Measurements from ENCODE around the gene FSTL4. TPM values are rescaled to one million over a fixed set of nuclear protein-coding genes. Genes with fewer than 3 reads are reported as not detected.
A peak's percentile ranks its signal among the peaks of the same experiment; 100 is the strongest.

FSTL4 gene
- total and polyA plus RNA-seq, 4 donors, result 0.42 TPM; not detected in 3

GRCh38 chr5:133336969-133337410, 275.4 kb downstream of the FSTL4 start:
- H3K36me3 ChIP-seq (ENCODE audit: control insufficient read depth in 1 of 2, insufficient read depth in 2 of 2, low read length in 1 of 2), result no peaks in the 10 kb centered on the region
- no peak overlapping the region for H3K4me3 ChIP-seq (ENCODE audit: low read length in 2 of 2)
- 96% methylated on average over 12 of the region's 12 CpGs for WGBS, 2 donors
- H3K27me3 ChIP-seq (ENCODE audit: control insufficient read depth in 1 of 2, insufficient read depth in 2 of 2, low read length in 1 of 2), result no peaks in the 10 kb centered on the region
- intact Hi-C loops (cut with DNase I), result no loop called here
- no peak overlapping the region for H3K27ac ChIP-seq (ENCODE audit: low read depth in 1 of 2, low read length in 2 of 2)
- no peak for ATAC-seq (ENCODE audit: low FRiP score)
- H3K9me3 ChIP-seq (ENCODE audit: control insufficient read depth, low read length), result no peaks in the 10 kb centered on the region
- H3K4me1 ChIP-seq (ENCODE audit: control insufficient read depth in 1 of 2, insufficient read depth in 2 of 2, low read length in 2 of 2), result no peaks in the 10 kb centered on the region
- peak in 1 of 2 donors; percentile 24 for DNase-seq

DNA sequence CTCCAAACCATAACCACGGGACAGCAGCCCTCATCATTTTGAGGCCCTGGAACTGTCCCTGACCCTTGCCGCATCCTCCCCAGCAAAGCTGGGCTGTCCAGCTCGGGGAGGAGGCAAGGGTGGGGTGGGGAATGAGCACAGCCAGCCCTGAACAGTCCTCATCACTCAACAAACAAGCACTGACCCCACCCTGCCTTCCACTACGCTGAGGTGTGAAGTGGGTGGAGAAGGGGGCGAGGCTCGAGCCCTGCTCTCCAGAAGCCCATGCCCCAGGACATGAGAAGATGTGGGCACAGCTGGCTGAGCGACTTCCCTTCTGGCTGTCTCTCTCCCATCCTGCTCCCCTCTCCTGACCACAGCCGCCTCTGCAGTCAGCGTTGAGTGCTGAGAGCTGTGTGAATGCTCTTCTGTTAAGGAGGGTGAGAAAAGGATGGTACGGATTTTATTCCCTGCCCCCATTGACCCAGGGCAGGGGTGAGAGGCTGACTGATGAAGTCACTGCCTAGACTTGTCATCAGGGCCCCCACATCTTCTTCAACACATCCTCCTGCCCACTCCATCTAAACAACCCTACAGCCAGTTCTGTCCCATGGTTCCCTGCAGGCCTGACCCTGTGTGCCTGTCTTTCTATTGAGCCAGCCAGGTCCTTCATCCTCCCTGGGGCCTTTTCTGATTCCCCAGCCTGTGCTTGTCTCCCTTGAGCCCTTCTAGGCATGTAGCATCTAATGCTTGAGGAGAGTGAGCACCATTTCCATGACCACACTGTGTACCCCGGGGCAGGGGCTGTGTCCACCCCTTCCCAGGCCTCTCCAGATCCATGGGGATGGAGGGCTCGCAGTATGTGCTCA, 276.0 kb downstream of the FSTL4 start:
- peaks cover 0 to 1% of the 10 kb centered on the region in 2 donors for H3K27me3 ChIP-seq (ENCODE audit: control insufficient read depth in 1 of 2, insufficient read depth in 2 of 2, low read length in 1 of 2)
- no peak overlapping the region for H3K4me3 ChIP-seq (ENCODE audit: low read length in 2 of 2)
- WGBS, 2 donors, result 88 to 91% methylated on average over 12 of the region's 12 CpGs
- no peak for ATAC-seq (ENCODE audit: low FRiP score)
- H3K9me3 ChIP-seq (ENCODE audit: control insufficient read depth, low read length), result no peaks in the 10 kb centered on the region
- peak in 1 of 2 donors; percentile 51 for DNase-seq
- H3K36me3 ChIP-seq (ENCODE audit: control insufficient read depth in 1 of 2, insufficient read depth in 2 of 2, low read length in 1 of 2), result no peaks in the 10 kb centered on the region
- H3K4me1 ChIP-seq (ENCODE audit: control insufficient read depth in 1 of 2, insufficient read depth in 2 of 2, low read length in 2 of 2), result no peaks in the 10 kb centered on the region
- H3K27ac ChIP-seq (ENCODE audit: low read depth in 1 of 2, low read length in 2 of 2), result no peak overlapping the region
- intact Hi-C loops (cut with DNase I), result no loop called here

- intact Hi-C loops (cut with DNase I), result no loop called here
- 95 to 97% methylated on average over 14 of the region's 14 CpGs for WGBS, 2 donors
- Histone ChIP-seq H3K9me3 (ENCODE audit: control insufficient read depth, low read length) (no peaks in the 10 kb centered on the region), H3K4me1 (ENCODE audit: control insufficient read depth in 1 of 2, insufficient read depth in 2 of 2, low read length in 2 of 2) (no peaks in the 10 kb centered on the region), H3K27me3 (ENCODE audit: control insufficient read depth in 1 of 2, insufficient read depth in 2 of 2, low read length in 1 of 2) (peaks cover 0 to 1% of the 10 kb centered on the region in 2 donors), H3K4me3 (ENCODE audit: low read length in 2 of 2) (no peak overlapping the region), H3K36me3 (ENCODE audit: control insufficient read depth in 1 of 2, insufficient read depth in 2 of 2, low read length in 1 of 2) (no peaks in the 10 kb centered on the region), H3K27ac (ENCODE audit: low read depth in 1 of 2, low read length in 2 of 2) (no peak overlapping the region)
- DNase-seq (peak in 1 of 2 donors; percentile 27), ATAC-seq (ENCODE audit: low FRiP score) (no peak)
Observed at GRCh38 chr5:133334796-133335639, 277.3 kb downstream of the FSTL4 start.

DNA sequence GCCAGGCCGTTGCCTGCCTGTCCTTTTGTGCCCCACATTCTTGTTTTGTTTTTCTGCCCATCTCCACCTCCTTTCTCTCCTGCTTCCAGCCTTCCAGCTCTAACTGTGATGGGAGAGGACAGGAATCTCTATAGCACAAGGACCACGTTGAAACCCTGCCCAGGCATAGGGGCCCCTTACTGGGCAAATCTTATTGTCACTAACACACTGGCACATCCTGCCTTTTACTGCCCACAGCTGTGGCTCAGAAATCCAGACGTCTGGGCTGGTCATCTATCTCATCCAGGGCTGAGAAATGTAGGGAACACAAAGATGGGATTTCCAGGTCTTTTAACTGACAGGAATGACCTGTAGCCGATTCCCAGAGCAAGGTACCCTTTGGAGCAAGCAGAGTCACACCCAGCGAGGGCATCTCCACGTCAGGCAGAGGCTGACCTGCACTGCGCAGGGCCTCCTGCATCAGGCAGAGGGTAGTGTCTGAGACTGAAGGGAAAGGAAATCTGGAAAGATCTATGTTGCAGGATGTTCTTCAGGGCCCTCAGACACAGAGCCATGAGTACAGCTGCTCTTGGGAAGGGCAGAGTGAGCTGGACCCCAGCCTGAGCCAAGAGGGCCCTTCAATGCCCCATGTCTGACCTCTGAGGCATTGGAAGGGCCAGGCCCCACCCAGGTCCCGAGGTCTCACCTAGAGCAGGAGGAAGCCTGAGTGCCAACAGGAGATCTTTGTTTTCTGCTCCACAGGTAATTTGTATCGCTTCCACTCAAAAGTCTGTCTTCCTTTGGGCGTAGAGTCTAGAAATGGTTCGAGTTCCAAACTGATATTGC, 278.8 kb downstream of the FSTL4 start:
- Histone ChIP-seq H3K9me3 (ENCODE audit: control insufficient read depth, low read length) (no peaks in the 10 kb centered on the region), H3K36me3 (ENCODE audit: control insufficient read depth in 1 of 2, insufficient read depth in 2 of 2, low read length in 1 of 2) (no peaks in the 10 kb centered on the region), H3K4me3 (ENCODE audit: low read length in 2 of 2) (no peak overlapping the region), H3K27me3 (ENCODE audit: control insufficient read depth in 1 of 2, insufficient read depth in 2 of 2, low read length in 1 of 2) (peaks cover 0 to 1% of the 10 kb centered on the region in 2 donors), H3K27ac (ENCODE audit: low read depth in 1 of 2, low read length in 2 of 2) (no peak overlapping the region), H3K4me1 (ENCODE audit: control insufficient read depth in 1 of 2, insufficient read depth in 2 of 2, low read length in 2 of 2) (no peaks in the 10 kb centered on the region)
- intact Hi-C loops (cut with DNase I), result no loop called here
- ATAC-seq (ENCODE audit: low FRiP score) (no peak), DNase-seq (peak in 1 of 2 donors; percentile 59)
- 85% methylated on average over 11 of the region's 11 CpGs for WGBS, 2 donors

- Histone ChIP-seq H3K27ac (ENCODE audit: low read depth in 1 of 2, low read length in 2 of 2) (no peak overlapping the region), H3K9me3 (ENCODE audit: control insufficient read depth, low read length) (no peaks in the 10 kb centered on the region), H3K36me3 (ENCODE audit: control insufficient read depth in 1 of 2, insufficient read depth in 2 of 2, low read length in 1 of 2) (no peaks in the 10 kb centered on the region), H3K4me3 (ENCODE audit: low read length in 2 of 2) (no peak overlapping the region), H3K4me1 (ENCODE audit: control insufficient read depth in 1 of 2, insufficient read depth in 2 of 2, low read length in 2 of 2) (no peaks in the 10 kb centered on the region), H3K27me3 (ENCODE audit: control insufficient read depth in 1 of 2, insufficient read depth in 2 of 2, low read length in 1 of 2) (peaks cover 0 to 1% of the 10 kb centered on the region in 2 donors)
- intact Hi-C loops (cut with DNase I), result no loop called here
- 90 to 94% methylated on average over 5 of the region's 5 CpGs for whole genome bisulfite sequencing, 2 donors
- DNase-seq, result no peak
- no peak for ATAC-seq (ENCODE audit: low FRiP score)
Observed at GRCh38 chr5:133332439-133333024, 279.8 kb downstream of the FSTL4 start.

GRCh38 chr5:133331941-133332340, 280.4 kb downstream of the FSTL4 start:
- Histone ChIP-seq H3K36me3 (ENCODE audit: control insufficient read depth in 1 of 2, insufficient read depth in 2 of 2, low read length in 1 of 2) (no peaks in the 10 kb centered on the region), H3K9me3 (ENCODE audit: control insufficient read depth, low read length) (no peaks in the 10 kb centered on the region), H3K27me3 (ENCODE audit: control insufficient read depth in 1 of 2, insufficient read depth in 2 of 2, low read length in 1 of 2) (peaks cover 0 to 1% of the 10 kb centered on the region in 2 donors), H3K4me3 (ENCODE audit: low read length in 2 of 2) (no peak overlapping the region), H3K27ac (ENCODE audit: low read depth in 1 of 2, low read length in 2 of 2) (no peak overlapping the region), H3K4me1 (ENCODE audit: control insufficient read depth in 1 of 2, insufficient read depth in 2 of 2, low read length in 2 of 2) (no peaks in the 10 kb centered on the region)
- intact Hi-C loops (cut with DNase I), result no loop called here
- WGBS, 2 donors, result 75 to 76% methylated on average over 12 of the region's 12 CpGs
- peak in 1 of 2 donors; percentile 55 for DNase-seq
- ATAC-seq (ENCODE audit: low FRiP score), result no peak

DNA sequence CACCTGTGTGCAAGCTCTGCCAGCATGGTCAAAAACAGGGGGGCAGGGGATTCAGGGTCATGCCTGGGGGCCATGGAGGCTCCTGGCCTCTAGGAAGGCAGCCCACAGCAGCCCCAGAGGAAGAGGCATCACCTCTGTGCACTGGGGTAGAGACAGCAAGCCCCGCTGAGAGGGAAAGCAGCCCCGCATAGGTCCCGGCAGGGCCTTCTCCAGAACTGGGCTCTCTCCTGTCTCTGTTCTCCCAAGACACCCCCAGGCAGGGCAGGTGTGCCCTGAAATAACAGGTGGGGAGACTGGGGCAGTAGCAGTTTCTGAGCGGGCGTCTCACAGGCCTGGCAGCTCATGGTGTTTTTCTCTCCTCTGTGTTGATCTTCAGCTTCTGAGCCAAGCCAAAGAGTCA, 281.4 kb downstream of the FSTL4 start:
- H3K4me3 ChIP-seq (ENCODE audit: low read length in 2 of 2), result no peak overlapping the region
- 59 to 66% methylated on average over 5 of the region's 5 CpGs for WGBS, 2 donors
- no peaks in the 10 kb centered on the region for H3K9me3 ChIP-seq (ENCODE audit: control insufficient read depth, low read length)
- no peaks in the 10 kb centered on the region for H3K36me3 ChIP-seq (ENCODE audit: control insufficient read depth in 1 of 2, insufficient read depth in 2 of 2, low read length in 1 of 2)
- DNase-seq, result peak in 1 of 2 donors; percentile 41
- no peak for ATAC-seq (ENCODE audit: low FRiP score)
- no peaks in the 10 kb centered on the region for H3K4me1 ChIP-seq (ENCODE audit: control insufficient read depth in 1 of 2, insufficient read depth in 2 of 2, low read length in 2 of 2)
- peaks cover 0 to 1% of the 10 kb centered on the region in 2 donors for H3K27me3 ChIP-seq (ENCODE audit: control insufficient read depth in 1 of 2, insufficient read depth in 2 of 2, low read length in 1 of 2)
- no peak overlapping the region for H3K27ac ChIP-seq (ENCODE audit: low read depth in 1 of 2, low read length in 2 of 2)
- intact Hi-C loops (cut with DNase I), result no loop called here

DNA sequence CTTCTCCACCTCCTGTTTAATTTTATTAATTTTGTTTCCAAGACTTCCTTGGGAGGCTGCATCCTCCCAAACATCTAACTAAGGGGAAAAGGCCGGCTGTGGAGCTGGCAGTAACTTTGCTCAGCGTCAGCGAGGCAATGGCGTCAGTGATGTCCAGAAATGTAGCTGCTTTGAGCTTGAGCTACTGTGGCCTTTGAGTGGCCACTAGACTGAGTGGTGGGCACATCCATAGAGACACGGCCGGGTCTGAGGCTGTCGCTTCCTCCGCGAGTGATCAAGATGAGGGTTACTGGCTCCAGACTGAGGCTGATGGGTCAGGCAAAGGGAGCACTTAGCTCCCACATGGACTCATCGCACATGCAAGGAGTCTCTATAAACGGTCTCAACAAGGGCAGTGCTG, 283.5 kb downstream of the FSTL4 start:
- H3K27ac ChIP-seq (ENCODE audit: low read depth in 1 of 2, low read length in 2 of 2), result no peak overlapping the region
- DNase-seq, result peak in 1 of 2 donors; percentile 40
- WGBS, 2 donors, result 91 to 92% methylated on average over 11 of the region's 11 CpGs

More for the DNA sequence above, 283.5 kb downstream of the FSTL4 start:
- H3K36me3 ChIP-seq (ENCODE audit: control insufficient read depth in 1 of 2, insufficient read depth in 2 of 2, low read length in 1 of 2), result no peaks in the 10 kb centered on the region
- intact Hi-C loops (cut with DNase I), result no loop called here
- no peak for ATAC-seq (ENCODE audit: low FRiP score)
- no peak overlapping the region for H3K4me3 ChIP-seq (ENCODE audit: low read length in 2 of 2)
- peaks cover 0 to 1% of the 10 kb centered on the region in 2 donors for H3K27me3 ChIP-seq (ENCODE audit: control insufficient read depth in 1 of 2, insufficient read depth in 2 of 2, low read length in 1 of 2)
- no peaks in the 10 kb centered on the region for H3K4me1 ChIP-seq (ENCODE audit: control insufficient read depth in 1 of 2, insufficient read depth in 2 of 2, low read length in 2 of 2)
- no peaks in the 10 kb centered on the region for H3K9me3 ChIP-seq (ENCODE audit: control insufficient read depth, low read length)
